ENCODE data around the gene PRDM13.
"Not testable (repeated sequence)": the region's sequence is repeated elsewhere in the genome, so short reads cannot be mapped to it uniquely, and the experiment has no call there.

Gene PRDM13

GRCh38 chr6:99590728-99591672 is 15.6 kb upstream of the PRDM13 start:
- TF ChIP-seq ZFP30 (CRISPR knock-in tag; IDR thresholded peaks at IDR 0.05) (no peak), ESRRG (CRISPR knock-in tag; IDR thresholded peaks at IDR 0.05) (no peak), ZFP3 (CRISPR knock-in tag; IDR thresholded peaks at IDR 0.05) (no peak), ZNF565 (CRISPR knock-in tag; conservative IDR thresholded peaks at IDR 0.05; ENCODE audit: low read depth) (no peak), ARNTL (CRISPR knock-in tag; IDR thresholded peaks at IDR 0.05; ENCODE audit: borderline replicate concordance, low read depth) (no peak), PPARA (CRISPR knock-in tag; IDR thresholded peaks at IDR 0.05; ENCODE audit: borderline replicate concordance) (no peak), GLIS3 (CRISPR knock-in tag; IDR thresholded peaks at IDR 0.05) (no peak)
- TF ChIP-seq, protein P1, sequence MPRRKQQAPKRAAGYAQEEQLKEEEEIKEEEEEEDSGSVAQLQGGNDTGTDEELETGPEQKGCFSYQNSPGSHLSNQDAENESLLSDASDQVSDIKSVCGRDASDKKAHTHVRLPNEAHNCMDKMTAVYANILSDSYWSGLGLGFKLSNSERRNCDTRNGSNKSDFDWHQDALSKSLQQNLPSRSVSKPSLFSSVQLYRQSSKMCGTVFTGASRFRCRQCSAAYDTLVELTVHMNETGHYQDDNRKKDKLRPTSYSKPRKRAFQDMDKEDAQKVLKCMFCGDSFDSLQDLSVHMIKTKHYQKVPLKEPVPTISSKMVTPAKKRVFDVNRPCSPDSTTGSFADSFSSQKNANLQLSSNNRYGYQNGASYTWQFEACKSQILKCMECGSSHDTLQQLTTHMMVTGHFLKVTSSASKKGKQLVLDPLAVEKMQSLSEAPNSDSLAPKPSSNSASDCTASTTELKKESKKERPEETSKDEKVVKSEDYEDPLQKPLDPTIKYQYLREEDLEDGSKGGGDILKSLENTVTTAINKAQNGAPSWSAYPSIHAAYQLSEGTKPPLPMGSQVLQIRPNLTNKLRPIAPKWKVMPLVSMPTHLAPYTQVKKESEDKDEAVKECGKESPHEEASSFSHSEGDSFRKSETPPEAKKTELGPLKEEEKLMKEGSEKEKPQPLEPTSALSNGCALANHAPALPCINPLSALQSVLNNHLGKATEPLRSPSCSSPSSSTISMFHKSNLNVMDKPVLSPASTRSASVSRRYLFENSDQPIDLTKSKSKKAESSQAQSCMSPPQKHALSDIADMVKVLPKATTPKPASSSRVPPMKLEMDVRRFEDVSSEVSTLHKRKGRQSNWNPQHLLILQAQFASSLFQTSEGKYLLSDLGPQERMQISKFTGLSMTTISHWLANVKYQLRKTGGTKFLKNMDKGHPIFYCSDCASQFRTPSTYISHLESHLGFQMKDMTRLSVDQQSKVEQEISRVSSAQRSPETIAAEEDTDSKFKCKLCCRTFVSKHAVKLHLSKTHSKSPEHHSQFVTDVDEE (CRISPR knock-in tag; IDR thresholded peaks at IDR 0.05): no peak
- peak; percentile 31 for ATAC-seq

GRCh38 chr6:99591673-99592364 is 14.8 kb upstream of the PRDM13 start:
- TF ChIP-seq ESRRG (CRISPR knock-in tag; IDR thresholded peaks at IDR 0.05) (no peak), GLIS3 (CRISPR knock-in tag; IDR thresholded peaks at IDR 0.05) (no peak), ZNF70 (CRISPR knock-in tag; IDR thresholded peaks at IDR 0.05) (no peak), ISL1 (CRISPR knock-in tag; IDR thresholded peaks at IDR 0.05) (no peak), SNAI2 (CRISPR knock-in tag; IDR thresholded peaks at IDR 0.05) (no peak), OSR1 (CRISPR knock-in tag; IDR thresholded peaks at IDR 0.05) (no peak), ZFP30 (CRISPR knock-in tag; IDR thresholded peaks at IDR 0.05) (no peak), ZC3H10 (CRISPR knock-in tag; IDR thresholded peaks at IDR 0.05) (no peak), ZNF8 (CRISPR knock-in tag; IDR thresholded peaks at IDR 0.05) (no peak), CSDC2 (CRISPR knock-in tag; IDR thresholded peaks at IDR 0.05) (no peak), ARNTL (CRISPR knock-in tag; IDR thresholded peaks at IDR 0.05; ENCODE audit: borderline replicate concordance, low read depth) (no peak), CSRNP3 (CRISPR knock-in tag; IDR thresholded peaks at IDR 0.05) (no peak)
- ATAC-seq: no peak

DNA sequence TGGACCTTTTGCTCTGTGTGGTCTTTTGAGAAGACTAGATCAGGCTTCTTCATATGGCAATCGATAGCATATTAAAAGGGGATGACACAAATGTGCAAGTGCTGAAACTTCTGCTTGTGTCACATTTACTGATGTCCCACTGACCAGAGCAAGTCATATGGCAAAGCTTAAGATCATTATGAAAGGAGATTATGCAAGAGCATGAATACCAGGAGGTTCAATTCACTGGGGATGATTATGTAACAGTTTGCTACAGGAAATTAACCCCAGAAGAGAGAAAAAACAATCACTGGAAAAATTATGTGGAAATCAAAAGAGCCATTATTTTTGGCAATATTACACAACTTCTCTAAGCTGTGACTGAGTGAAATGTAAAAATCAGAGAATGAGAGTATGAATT is 13.7 kb upstream of the PRDM13 start:
- TF ChIP-seq SNAI2 (CRISPR knock-in tag; IDR thresholded peaks at IDR 0.05): no peak
- no peak for TF ChIP-seq ZFP30 (CRISPR knock-in tag; IDR thresholded peaks at IDR 0.05)
- no peak for TF ChIP-seq CREB5 (CRISPR knock-in tag; IDR thresholded peaks at IDR 0.05; ENCODE audit: low read depth)
- TF ChIP-seq ZNF565 (CRISPR knock-in tag; conservative IDR thresholded peaks at IDR 0.05; ENCODE audit: low read depth): no peak
- TF ChIP-seq, protein P2, sequence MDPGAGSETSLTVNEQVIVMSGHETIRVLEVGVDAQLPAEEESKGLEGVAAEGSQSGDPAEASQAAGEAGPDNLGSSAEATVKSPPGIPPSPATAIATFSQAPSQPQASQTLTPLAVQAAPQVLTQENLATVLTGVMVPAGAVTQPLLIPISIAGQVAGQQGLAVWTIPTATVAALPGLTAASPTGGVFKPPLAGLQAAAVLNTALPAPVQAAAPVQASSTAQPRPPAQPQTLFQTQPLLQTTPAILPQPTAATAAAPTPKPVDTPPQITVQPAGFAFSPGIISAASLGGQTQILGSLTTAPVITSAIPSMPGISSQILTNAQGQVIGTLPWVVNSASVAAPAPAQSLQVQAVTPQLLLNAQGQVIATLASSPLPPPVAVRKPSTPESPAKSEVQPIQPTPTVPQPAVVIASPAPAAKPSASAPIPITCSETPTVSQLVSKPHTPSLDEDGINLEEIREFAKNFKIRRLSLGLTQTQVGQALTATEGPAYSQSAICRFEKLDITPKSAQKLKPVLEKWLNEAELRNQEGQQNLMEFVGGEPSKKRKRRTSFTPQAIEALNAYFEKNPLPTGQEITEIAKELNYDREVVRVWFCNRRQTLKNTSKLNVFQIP (CRISPR knock-in tag; IDR thresholded peaks at IDR 0.05; ENCODE audit: borderline replicate concordance, low read depth): no peak
- ATAC-seq: no peak

DNA sequence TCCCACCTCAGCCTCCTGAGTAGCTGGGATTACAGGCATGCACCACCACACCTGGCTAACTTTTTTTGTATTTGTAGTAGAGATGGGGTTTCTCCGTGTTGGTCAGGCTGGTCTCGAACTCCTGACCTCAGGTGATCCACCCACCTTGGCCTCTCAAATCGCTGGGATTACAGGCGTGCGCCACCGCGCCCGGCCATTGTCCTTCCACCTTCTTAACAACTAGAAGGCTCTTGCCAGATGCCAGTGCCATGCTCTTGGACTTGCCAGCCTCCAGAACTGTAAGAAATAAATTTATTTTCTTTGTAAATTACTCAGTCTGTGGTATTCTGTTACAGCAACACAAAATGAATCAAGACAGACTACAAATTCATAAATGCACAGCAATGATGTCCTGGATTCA is 11.9 kb upstream of the PRDM13 start:
- ATAC-seq: not testable (repeated sequence)

Data from SK-N-SH treated with all-trans-retinoic acid at 6 μM for 48 hours (cell line).